Liver (tissue), 9 donors: ENCODE measurements around the gene MTARC2. TPM values are rescaled to one million over a fixed set of nuclear protein-coding genes. Genes with fewer than 3 reads are reported as not detected.
"Not testable (repeated sequence)": the region's sequence is repeated elsewhere in the genome, so short reads cannot be mapped to it uniquely, and the experiment has no call there.

ENCODE experiments used
- DNase-seq: peaks from one replicate; pipeline ENCODE4 v3.0.0-alpha.2; 2017; ENCODE audit warnings: low spot score
- H3K27ac ChIP-seq, 2 donors: one replicate each; pipeline ENCODE4 v1.7.0; 2013; ENCODE audit warnings: inconsistent platforms in 2 of 2, low read length in 2 of 2, control low read depth in 1 of 2, low read depth in 1 of 2, mild to moderate bottlenecking in 1 of 2
- H3K27me3 ChIP-seq, 4 donors: one replicate each; pipeline versions ENCODE4 v1.6.1 to v1.7.0; 2013; ENCODE audit warnings: low read length in 3 of 4, inconsistent platforms in 1 of 4, mild to moderate bottlenecking in 1 of 4, moderate library complexity in 1 of 4; ENCODE audit not compliant: control insufficient read depth in 4 of 4, insufficient read depth in 4 of 4
- H3K36me3 ChIP-seq, 4 donors: one replicate each; pipeline versions ENCODE4 v1.6.1 to v1.7.0; 2013; ENCODE audit warnings: low read length in 3 of 4, mild to moderate bottlenecking in 3 of 4, low read depth in 1 of 4, moderate library complexity in 1 of 4; ENCODE audit not compliant: control insufficient read depth in 4 of 4, insufficient read depth in 3 of 4
- H3K4me1 ChIP-seq, 4 donors: one replicate each; pipeline versions ENCODE4 v1.6.1 to v1.7.0; 2013; ENCODE audit warnings: low read length in 3 of 4, mild to moderate bottlenecking in 3 of 4, moderate library complexity in 1 of 4; ENCODE audit not compliant: control insufficient read depth in 4 of 4, insufficient read depth in 4 of 4
- H3K4me3 ChIP-seq, 3 donors: one replicate each; pipeline versions ENCODE4 v1.6.1 to v1.7.0; 2013; ENCODE audit warnings: low read length in 3 of 3, control low read depth in 1 of 3, low read depth in 1 of 3, mild to moderate bottlenecking in 1 of 3
- H3K9ac ChIP-seq, 2 donors: one replicate each; pipeline ENCODE4 v1.7.0; 2013; ENCODE audit warnings: low read length in 2 of 2, mild to moderate bottlenecking in 2 of 2, moderate library complexity in 2 of 2, control low read depth in 1 of 2, low read depth in 1 of 2
- H3K9me3 ChIP-seq, 4 donors: one replicate each; pipeline versions ENCODE4 v1.6.1 to v1.7.0; 2013; ENCODE audit warnings: low read length in 3 of 4; ENCODE audit not compliant: control insufficient read depth in 4 of 4
- CTCF ChIP-seq: fragments of 150-350 bp; IDR thresholded peaks from 2 replicates; pipeline ENCODE4 v1.5.1; 2017; ENCODE audit warnings: improper control_type of control experiment, low read depth, low read length; ENCODE audit not compliant: missing input control
- EGR1 ChIP-seq, 2 donors: IDR thresholded peaks; 2 replicates each; pipeline ENCODE4 v1.6.1; 2016 to 2018; ENCODE audit warnings: antibody characterized with exemption in 2 of 2, low read depth in 2 of 2
- FOXA2 ChIP-seq: IDR thresholded peaks from 2 replicates; pipeline ENCODE4 v1.6.1; 2016; ENCODE audit warnings: antibody characterized with exemption
- GABPA ChIP-seq, 2 donors: IDR thresholded peaks in 1 of 2; conservative IDR thresholded peaks in 1 of 2; 2 replicates each; pipeline ENCODE4 v1.6.1; 2016; ENCODE audit warnings: antibody characterized with exemption in 2 of 2, mild to moderate bottlenecking in 1 of 2, moderate library complexity in 1 of 2
- HNF4A ChIP-seq, 2 donors: conservative IDR thresholded peaks; 2 replicates each; pipeline ENCODE4 v1.6.1; 2016; ENCODE audit warnings: antibody characterized with exemption in 2 of 2, mild to moderate bottlenecking in 2 of 2
- HNF4G ChIP-seq: IDR thresholded peaks from 2 replicates; pipeline ENCODE4 v1.6.1; 2016; ENCODE audit warnings: antibody characterized with exemption
- JUND ChIP-seq, 2 donors: IDR thresholded peaks; 2 replicates each; pipeline ENCODE4 v1.6.1; 2016; ENCODE audit warnings: antibody characterized with exemption in 2 of 2
- RAD21 ChIP-seq, 2 donors: IDR thresholded peaks; 2 replicates each; pipeline ENCODE4 v1.6.1; 2016; ENCODE audit warnings: antibody characterized with exemption in 2 of 2, mild to moderate bottlenecking in 2 of 2
- REST ChIP-seq: IDR thresholded peaks from 2 replicates; pipeline ENCODE4 v1.6.1; 2016; ENCODE audit warnings: antibody characterized with exemption, mild to moderate bottlenecking
- RXRA ChIP-seq, 2 donors: IDR thresholded peaks; 2 replicates each; pipeline ENCODE4 v1.6.1; 2017 to 2018; ENCODE audit warnings: antibody characterized with exemption in 2 of 2, mild to moderate bottlenecking in 1 of 2
- WGBS: extraction: QIAGEN DNeasy Blood & Tissue Kit; methylation state at CpG from one replicate; pipeline ENCODE4 v1.1.7; 2013; 5-methylcytosine and 5-hydroxymethylcytosine counted together
- polyA plus RNA-seq, 2 donors: library from polyadenylated mRNA; stranded (reverse) in 1 of 2; unstranded in 1 of 2; fragments of 200-250 nt in 1 of 2; fragments of >200 nt in 1 of 2; fragmentation: Nextera tagmentation in 1 of 2; extraction: Ambion mirVana in 1 of 2; gene quantifications; one replicate each; pipeline versions ENCODE4 v1.2.1 to v1.2.3, GENCODE V29; 2013 to 2015
- total RNA-seq, 2 donors: library from RNA; depleted of rRNA; stranded (reverse); fragments of >200 nt; gene quantifications; one replicate each; pipeline ENCODE4 v1.2.3, GENCODE V29; 2014
- TF ChIP-seq, protein P1 (sequence below): IDR thresholded peaks from 2 replicates; pipeline ENCODE4 v1.6.1; 2016; ENCODE audit warnings: antibody characterized with exemption
- TF ChIP-seq, protein P2 (sequence below): IDR thresholded peaks from 2 replicates; pipeline ENCODE4 v1.6.1; 2016; ENCODE audit warnings: antibody characterized with exemption
- donor health status: healthy.
- donor health status: healthy.
- donor health status: healthy.
- donor health status: healthy.
- donor health status: healthy.

Gene MTARC2
- total and polyA plus RNA-seq, 4 donors = 24.9 to 96.1 (median 71.4) TPM

GRCh38 chr1:220721266-220721665, 26.9 kb upstream of the MTARC2 start:
- not testable (repeated sequence) for DNase-seq, H3K27ac ChIP-seq, H3K4me3 ChIP-seq, H3K36me3 ChIP-seq, H3K9me3 ChIP-seq, H3K4me1 ChIP-seq, H3K27me3 ChIP-seq, H3K9ac ChIP-seq
- TF ChIP-seq HNF4A (conservative IDR thresholded peaks at IDR 0.05) = peak in 1 of 2 donors; percentile 5
- 59% methylated on average over 7 of the region's 7 CpGs for WGBS

DNA sequence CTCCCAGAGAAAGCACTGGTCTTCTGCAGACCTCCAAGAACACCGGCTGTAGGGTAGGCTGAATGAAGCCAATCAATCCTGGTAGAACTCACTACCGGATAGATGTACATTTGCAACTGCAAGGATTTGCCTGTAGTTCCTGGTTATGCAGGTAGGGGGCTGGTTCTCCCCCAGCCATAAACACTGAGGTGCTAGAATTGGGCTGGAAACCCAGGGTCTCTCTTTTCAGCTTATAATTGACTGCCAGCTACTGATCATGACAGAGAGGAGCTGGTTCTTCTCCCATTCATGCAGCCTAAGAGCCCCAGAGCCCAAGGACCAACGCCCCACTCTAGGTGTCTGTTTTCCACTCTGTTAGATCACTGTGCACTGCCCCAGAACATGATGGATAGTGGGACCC, 21.5 kb upstream of the MTARC2 start:
- H3K36me3 ChIP-seq = no peaks in the 10 kb centered on the region
- no peaks in the 10 kb centered on the region for H3K9me3 ChIP-seq
- no peak for TF ChIP-seq JUND (IDR thresholded peaks at IDR 0.05)
- peak; percentile 7 for TF ChIP-seq CTCF
- H3K9ac ChIP-seq = no peak overlapping the region
- no peaks in the 10 kb centered on the region for H3K27me3 ChIP-seq
- peaks cover 0 to 16% (median 3%) of the 10 kb centered on the region in 4 donors for H3K4me1 ChIP-seq
- 92% methylated on average over 3 of the region's 3 CpGs for whole genome bisulfite sequencing
- no peak for DNase-seq
- H3K4me3 ChIP-seq = no peak overlapping the region
- H3K27ac ChIP-seq = no peak overlapping the region

DNA sequence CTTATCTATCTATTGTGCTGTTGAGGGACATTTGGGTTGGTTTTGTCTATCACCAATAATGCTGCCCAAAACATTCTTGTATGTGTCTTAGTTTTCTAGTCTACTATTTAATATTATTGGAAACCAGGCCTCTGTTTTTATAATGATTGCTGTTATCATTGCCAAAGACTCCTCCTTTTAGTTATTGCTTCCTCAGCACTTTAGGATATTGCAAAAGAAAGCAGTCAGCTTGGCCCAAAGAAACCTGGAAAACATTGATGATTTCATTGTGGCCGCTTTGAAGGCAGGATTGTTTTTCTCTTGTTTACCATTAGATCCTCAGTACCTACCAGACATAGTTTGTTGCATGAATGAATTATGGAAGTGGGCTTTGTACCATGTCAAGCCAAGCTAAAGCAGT, 20.6 kb upstream of the MTARC2 start:
- peaks cover under 1 to 16% (median 7%) of the 10 kb centered on the region in 4 donors for H3K4me1 ChIP-seq
- no peak for DNase-seq
- 31% methylated on average over 1 of the region's 1 CpG for WGBS

More for the DNA sequence above, 20.6 kb upstream of the MTARC2 start:
- Histone ChIP-seq H3K27me3 (no peaks in the 10 kb centered on the region), H3K27ac (no peak overlapping the region), H3K9me3 (no peaks in the 10 kb centered on the region), H3K36me3 (no peaks in the 10 kb centered on the region), H3K4me3 (no peak overlapping the region), H3K9ac (no peak overlapping the region)
- TF ChIP-seq HNF4G = no peak
- TF ChIP-seq, protein P1, sequence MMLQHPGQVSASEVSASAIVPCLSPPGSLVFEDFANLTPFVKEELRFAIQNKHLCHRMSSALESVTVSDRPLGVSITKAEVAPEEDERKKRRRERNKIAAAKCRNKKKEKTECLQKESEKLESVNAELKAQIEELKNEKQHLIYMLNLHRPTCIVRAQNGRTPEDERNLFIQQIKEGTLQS = peak; percentile 30
- TF ChIP-seq RXRA (IDR thresholded peaks at IDR 0.05) = no peak
- TF ChIP-seq EGR1 (IDR thresholded peaks at IDR 0.05; ENCODE audit: low read depth in 2 of 2) = no peak
- no peak for TF ChIP-seq REST
- TF ChIP-seq GABPA (IDR thresholded peaks at IDR 0.05 in 1 of 2, conservative IDR thresholded peaks at IDR 0.05 in 1 of 2) = no peak
- TF ChIP-seq JUND (IDR thresholded peaks at IDR 0.05) = no peak
- TF ChIP-seq, protein P2, sequence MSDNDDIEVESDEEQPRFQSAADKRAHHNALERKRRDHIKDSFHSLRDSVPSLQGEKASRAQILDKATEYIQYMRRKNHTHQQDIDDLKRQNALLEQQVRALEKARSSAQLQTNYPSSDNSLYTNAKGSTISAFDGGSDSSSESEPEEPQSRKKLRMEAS = no peak
- no peak for TF ChIP-seq CTCF
- TF ChIP-seq FOXA2 = no peak
- peak in 1 of 2 donors; percentile 26 for TF ChIP-seq RAD21 (IDR thresholded peaks at IDR 0.05)
- TF ChIP-seq HNF4A (conservative IDR thresholded peaks at IDR 0.05) = peak in 1 of 2 donors; percentile 22
